Measurements from ENCODE around the gene LRRC17.

The LRRC17 gene

DNA sequence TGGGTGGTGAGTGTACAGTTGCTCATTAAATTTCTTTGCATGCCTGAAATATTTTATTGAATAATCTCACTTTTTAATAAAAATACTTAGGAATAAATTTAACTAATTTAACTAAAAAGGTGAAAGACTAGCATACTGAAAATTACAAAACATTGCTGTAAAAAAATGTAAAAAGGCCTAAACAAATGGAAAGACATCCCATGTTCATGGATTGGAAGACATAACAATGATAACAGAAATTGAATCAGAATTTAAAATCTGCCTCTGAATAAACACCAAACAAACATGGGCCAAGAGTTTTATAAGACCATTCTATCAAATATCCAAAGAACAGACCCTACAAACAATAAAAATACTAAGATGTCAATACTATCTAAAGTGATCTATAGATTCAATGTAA, 66.9 kb downstream of the LRRC17 start:
- Histone ChIP-seq H4K20me1 (ENCODE audit: insufficient read depth, low read length) (no peaks in the 10 kb centered on the region), H3K4me3 (ENCODE audit: low read depth, low read length, poor library complexity, severe bottlenecking) (no peak overlapping the region), H3K9me3 (ENCODE audit: low read length) (no peaks in the 10 kb centered on the region), H3F3A (ENCODE audit: insufficient read depth, low read length) (no peaks in the 10 kb centered on the region), H3K9ac (ENCODE audit: low read length) (no peak overlapping the region), H3K79me2 (ENCODE audit: insufficient read depth, low read length) (no peaks in the 10 kb centered on the region), H3K9me2 (ENCODE audit: low read depth, low read length) (no peaks in the 10 kb centered on the region), H3K27me3 (ENCODE audit: insufficient read depth, low read length) (no peaks in the 10 kb centered on the region), H2AFZ (ENCODE audit: low read length) (no peak overlapping the region), H3K36me3 (ENCODE audit: insufficient read depth, low read length) (no peaks in the 10 kb centered on the region), H3K27ac (ENCODE audit: low read depth, low read length, poor library complexity, severe bottlenecking) (no peak overlapping the region), H3K4me2 (ENCODE audit: low read length) (no peak overlapping the region), H3K4me1 (ENCODE audit: insufficient read depth, low read length, severe bottlenecking) (no peaks in the 10 kb centered on the region)
- no peak for TF ChIP-seq CTCF (IDR thresholded peaks at IDR 0.05; ENCODE audit: low read length)
- no peak for TF ChIP-seq EZH2 (IDR thresholded peaks at IDR 0.05; ENCODE audit: borderline replicate concordance, low read length)

DNA sequence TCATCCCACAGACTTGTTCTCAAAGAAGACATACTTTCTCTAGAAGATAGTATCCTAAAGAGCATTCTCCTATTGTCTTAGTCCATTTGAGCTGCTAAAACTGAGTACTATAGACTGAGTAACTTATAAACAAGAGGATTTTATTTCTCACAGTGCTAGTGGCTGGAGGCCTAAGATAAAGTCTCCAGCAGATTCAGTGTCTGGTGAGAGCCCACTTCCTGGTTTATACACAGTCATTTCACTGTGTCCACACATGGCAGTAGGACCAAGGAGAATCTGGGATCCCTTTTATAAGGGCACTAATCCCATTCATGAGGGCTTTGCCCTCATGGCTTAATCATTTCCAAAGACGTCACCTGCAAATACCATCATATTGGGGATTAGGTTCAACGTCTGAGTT, 68.7 kb downstream of the LRRC17 start:
- H3F3A ChIP-seq (ENCODE audit: insufficient read depth, low read length), result no peaks in the 10 kb centered on the region
- H3K27ac ChIP-seq (ENCODE audit: low read depth, low read length, poor library complexity, severe bottlenecking), result no peak overlapping the region
- H3K4me1 ChIP-seq (ENCODE audit: insufficient read depth, low read length, severe bottlenecking), result no peaks in the 10 kb centered on the region
- no peak overlapping the region for H2AFZ ChIP-seq (ENCODE audit: low read length)
- no peak overlapping the region for H3K4me2 ChIP-seq (ENCODE audit: low read length)
- no peaks in the 10 kb centered on the region for H3K9me2 ChIP-seq (ENCODE audit: low read depth, low read length)
- H3K4me3 ChIP-seq (ENCODE audit: low read depth, low read length, poor library complexity, severe bottlenecking), result no peak overlapping the region
- TF ChIP-seq CTCF (IDR thresholded peaks at IDR 0.05; ENCODE audit: low read length) (no peak), EZH2 (IDR thresholded peaks at IDR 0.05; ENCODE audit: borderline replicate concordance, low read length) (no peak)
- H3K79me2 ChIP-seq (ENCODE audit: insufficient read depth, low read length), result no peaks in the 10 kb centered on the region
- H3K36me3 ChIP-seq (ENCODE audit: insufficient read depth, low read length), result no peaks in the 10 kb centered on the region
- no peaks in the 10 kb centered on the region for H3K9me3 ChIP-seq (ENCODE audit: low read length)
- no peak overlapping the region for H3K9ac ChIP-seq (ENCODE audit: low read length)
- no peaks in the 10 kb centered on the region for H3K27me3 ChIP-seq (ENCODE audit: insufficient read depth, low read length)
- H4K20me1 ChIP-seq (ENCODE audit: insufficient read depth, low read length), result no peaks in the 10 kb centered on the region

GRCh38 chr7:102982235-102982634, 69.4 kb downstream of the LRRC17 start:
- H3K79me2 ChIP-seq (ENCODE audit: insufficient read depth, low read length), result no peaks in the 10 kb centered on the region
- H4K20me1 ChIP-seq (ENCODE audit: insufficient read depth, low read length), result no peaks in the 10 kb centered on the region
- no peaks in the 10 kb centered on the region for H3K9me3 ChIP-seq (ENCODE audit: low read length)
- H3F3A ChIP-seq (ENCODE audit: insufficient read depth, low read length), result no peaks in the 10 kb centered on the region
- no peak overlapping the region for H3K4me3 ChIP-seq (ENCODE audit: low read depth, low read length, poor library complexity, severe bottlenecking)
- H3K4me1 ChIP-seq (ENCODE audit: insufficient read depth, low read length, severe bottlenecking), result no peaks in the 10 kb centered on the region
- no peak overlapping the region for H3K9ac ChIP-seq (ENCODE audit: low read length)
- H3K36me3 ChIP-seq (ENCODE audit: insufficient read depth, low read length), result no peaks in the 10 kb centered on the region
- no peak overlapping the region for H3K27ac ChIP-seq (ENCODE audit: low read depth, low read length, poor library complexity, severe bottlenecking)
- no peak overlapping the region for H2AFZ ChIP-seq (ENCODE audit: low read length)
- no peak overlapping the region for H3K4me2 ChIP-seq (ENCODE audit: low read length)
- H3K27me3 ChIP-seq (ENCODE audit: insufficient read depth, low read length), result no peaks in the 10 kb centered on the region
- TF ChIP-seq EZH2 (IDR thresholded peaks at IDR 0.05; ENCODE audit: borderline replicate concordance, low read length), result no peak
- TF ChIP-seq CTCF (IDR thresholded peaks at IDR 0.05; ENCODE audit: low read length), result no peak
- H3K9me2 ChIP-seq (ENCODE audit: low read depth, low read length), result no peaks in the 10 kb centered on the region
